Stimulated activated naive CD4-positive, alpha-beta T cell (primary cell): ENCODE measurements around the gene SUN3.
A peak's percentile ranks its signal among the peaks of the same experiment; 100 is the strongest.

Source experiments
- DNase-seq, 6 experiments: peaks; one replicate each; lab custom pipeline; 2025; lab: John Stamatoyannopoulos, UW

The SUN3 gene

GRCh38 chr7:47979145-47979831, 49.6 kb downstream of the SUN3 start, which contains the start of gene HUS1:
Gene HUS1 (minus strand): TSS chr7:47979615. CDS start chr7:47979519, 96 bp downstream.
- DNase-seq: peak; percentile 84 to 90 (median 90)

DNA sequence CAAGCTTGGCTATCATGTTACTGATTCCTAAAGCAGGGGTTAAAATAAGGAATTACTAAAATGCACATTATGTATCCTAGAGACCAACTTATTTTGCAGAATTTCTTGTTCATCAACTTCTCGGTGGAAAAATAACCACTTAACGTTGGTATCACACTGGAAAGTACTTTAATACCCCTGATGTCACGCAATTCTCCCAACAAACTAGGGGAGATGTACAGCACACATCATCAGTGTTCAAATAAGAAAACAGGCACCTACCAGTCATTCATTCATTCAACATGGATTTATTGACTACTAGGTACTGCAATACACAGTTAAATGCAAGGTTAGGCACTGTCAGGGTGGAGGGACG, 50.1 kb downstream of the SUN3 start:
- DNase-seq: no peak

- no peak for DNase-seq
Measured at GRCh38 chr7:47973739-47974138, 55.2 kb downstream of the SUN3 start.

DNA sequence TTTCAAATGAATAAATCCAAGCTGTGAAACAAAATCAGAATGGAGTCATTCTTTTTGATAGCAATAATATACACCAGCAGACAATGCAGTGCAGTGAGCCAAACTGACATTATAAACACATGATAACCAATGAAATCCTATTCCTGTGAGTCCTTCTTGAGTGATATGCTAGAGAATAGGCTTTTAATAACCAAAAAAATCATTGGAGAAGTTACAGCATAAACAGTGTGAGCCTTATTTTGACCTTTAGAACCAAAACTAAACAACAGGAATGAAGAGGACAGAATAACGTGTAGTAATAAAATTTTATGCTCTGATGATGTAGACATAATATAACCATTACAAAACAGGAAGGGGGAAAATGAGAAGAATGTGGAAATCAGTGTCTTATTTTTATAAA, 58.1 kb downstream of the SUN3 start:
- no peak for DNase-seq

- peak in 4 of 6 experiments; percentile 2 to 27 (median 25) for DNase-seq
Measured at GRCh38 chr7:47968847-47969774, 59.8 kb downstream of the SUN3 start.

DNA sequence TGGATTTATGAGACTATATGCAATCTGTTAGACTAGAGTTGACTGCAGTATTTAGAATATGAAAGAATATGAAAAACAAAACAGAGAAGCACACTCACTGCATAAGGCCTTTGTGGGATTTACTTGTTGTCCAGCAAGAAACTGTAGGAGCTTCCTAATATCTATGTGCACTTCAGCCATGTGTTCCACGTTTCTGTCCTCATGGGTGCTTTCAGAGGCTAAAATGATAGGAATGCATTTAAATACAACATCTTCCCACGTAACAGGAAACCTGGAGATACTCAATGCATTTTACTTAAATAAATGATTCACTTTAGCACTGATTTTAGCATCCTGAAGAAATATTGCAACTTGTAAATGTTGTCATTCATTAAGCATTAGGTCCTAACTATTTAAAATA, 61.2 kb downstream of the SUN3 start:
- no peak for DNase-seq

DNA sequence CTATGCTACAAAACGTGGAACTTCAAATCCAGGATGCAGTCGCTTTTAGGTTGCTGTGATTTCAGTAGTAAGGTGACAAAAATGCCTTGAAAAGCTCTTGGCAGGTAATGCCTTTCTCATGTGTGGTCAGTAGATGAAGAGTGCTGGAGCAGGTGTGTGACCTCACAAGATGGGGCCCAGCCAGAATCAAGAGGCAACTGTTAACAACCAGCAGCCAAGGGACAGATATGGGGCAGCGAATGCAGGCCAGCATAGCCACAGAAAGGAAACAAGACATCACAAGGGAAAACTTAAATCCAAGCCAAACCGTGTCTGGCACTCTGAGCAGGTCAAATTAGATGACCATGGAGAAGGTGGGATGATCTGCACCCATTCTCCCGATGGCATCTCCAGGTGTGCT, 61.8 kb downstream of the SUN3 start:
- no peak for DNase-seq

GRCh38 chr7:47965456-47965855, 63.5 kb downstream of the SUN3 start:
- no peak for DNase-seq

- no peak for DNase-seq
Measured at GRCh38 chr7:47962262-47962661, 66.6 kb downstream of the SUN3 start.

DNA sequence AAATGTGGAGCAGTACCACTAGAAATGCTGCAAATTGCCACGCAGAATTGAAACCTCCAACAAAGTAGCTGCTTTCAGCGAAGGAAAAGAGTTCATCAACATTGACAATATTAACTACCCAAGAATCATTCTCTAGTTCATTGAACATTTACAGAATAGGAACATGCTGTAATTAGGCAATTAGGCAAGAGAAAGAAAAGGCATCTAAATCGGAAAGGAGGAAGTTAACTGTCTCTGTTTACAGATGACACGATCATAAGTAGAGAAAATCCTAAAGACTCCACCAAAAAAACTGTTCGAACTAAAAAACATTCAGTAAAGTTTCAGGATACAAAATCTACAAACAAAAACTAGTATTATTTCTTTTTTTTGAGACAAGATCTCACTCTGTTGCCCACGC, 71.8 kb downstream of the SUN3 start:
- no peak for DNase-seq

GRCh38 chr7:47956220-47956619, 72.7 kb downstream of the SUN3 start:
- no peak for DNase-seq

- DNase-seq: no peak
Measured at GRCh38 chr7:47954231-47954911, 74.5 kb downstream of the SUN3 start.

GRCh38 chr7:47953822-47954221, 75.1 kb downstream of the SUN3 start:
- no peak for DNase-seq

DNA sequence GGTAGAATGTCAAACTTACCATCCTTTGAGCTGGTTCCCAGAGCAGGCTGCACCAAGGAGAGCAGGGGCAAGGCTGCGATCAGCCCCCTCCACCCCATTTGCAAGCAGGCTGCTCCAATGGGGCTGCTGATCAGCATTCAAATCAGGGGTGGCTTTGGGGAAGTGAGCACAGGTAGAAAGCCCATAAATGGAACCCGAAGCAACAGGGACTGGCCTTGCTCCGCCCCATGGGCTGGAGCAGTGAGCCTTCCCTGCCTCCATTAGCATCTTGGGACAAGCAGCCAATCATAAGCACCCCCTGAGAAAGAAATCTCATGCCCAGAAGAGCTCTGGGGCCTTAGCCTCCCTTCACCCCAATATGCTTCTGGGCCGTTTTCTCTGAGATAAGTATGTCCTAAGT, 76.7 kb downstream of the SUN3 start:
- DNase-seq: no peak

DNA sequence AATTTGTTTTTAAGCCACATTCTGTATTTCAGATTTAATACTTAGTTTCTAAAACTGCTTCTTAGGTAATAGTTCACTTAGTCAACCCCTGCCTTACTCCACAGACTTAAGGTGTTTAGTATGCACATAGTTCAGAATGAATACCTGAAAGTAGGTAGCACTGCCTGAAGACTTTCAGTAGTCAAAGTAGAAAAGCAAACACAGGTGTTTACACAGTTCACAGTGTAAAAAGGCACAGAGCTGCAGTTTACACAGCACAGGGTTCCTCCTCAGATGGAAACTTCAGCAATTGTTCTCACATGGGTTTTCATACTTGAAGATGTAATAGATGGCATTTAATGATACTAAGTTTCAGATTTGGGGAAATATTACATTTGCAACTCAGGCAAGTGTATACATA, 77.5 kb downstream of the SUN3 start:
- DNase-seq: no peak

DNA sequence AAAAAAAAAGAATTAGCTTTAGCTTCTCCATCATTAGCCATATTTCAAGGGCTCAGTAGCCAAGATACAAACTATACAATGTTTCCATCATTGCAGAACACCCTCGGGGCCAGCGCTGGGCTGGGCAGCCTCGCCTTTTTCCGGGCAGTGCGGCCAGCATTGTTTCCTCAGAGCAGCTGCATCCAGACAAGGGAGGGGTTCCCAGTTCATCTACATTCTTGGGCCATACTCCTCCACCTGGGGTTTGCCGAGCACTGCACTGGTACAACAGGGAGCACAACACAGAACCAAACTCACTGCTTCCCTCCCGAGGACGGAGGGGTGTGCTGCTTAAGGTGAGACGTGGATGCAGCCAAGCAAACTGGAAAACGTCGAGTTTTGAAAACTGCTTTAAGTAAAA, 78.2 kb downstream of the SUN3 start:
- DNase-seq: no peak

DNA sequence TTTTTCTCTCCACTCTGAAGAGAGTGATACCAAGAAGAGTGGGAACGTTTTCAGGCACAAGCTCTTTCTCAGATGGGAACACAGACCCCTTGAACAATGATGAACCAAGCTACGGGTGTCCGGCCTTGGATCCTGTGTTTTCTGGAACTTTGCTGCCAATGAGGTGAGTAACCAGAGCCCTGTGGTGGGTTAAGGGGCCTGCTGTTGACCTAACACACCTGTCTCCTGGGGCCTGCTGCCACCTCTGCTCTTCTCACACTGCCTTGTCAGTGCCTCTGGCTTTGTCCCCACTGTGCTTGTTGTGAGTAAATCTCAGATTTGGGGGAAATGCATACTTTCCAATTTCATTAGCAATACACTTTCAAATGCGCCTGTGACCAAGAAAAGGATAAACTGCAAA, 79.2 kb downstream of the SUN3 start:
- no peak for DNase-seq

- no peak for DNase-seq
Measured at GRCh38 chr7:47948141-47948790, 80.6 kb downstream of the SUN3 start, which contains the start of gene PKD1L1. Gene PKD1L1 (minus strand): TSS chr7:47948466. CDS start chr7:47948440, 26 bp downstream.

DNA sequence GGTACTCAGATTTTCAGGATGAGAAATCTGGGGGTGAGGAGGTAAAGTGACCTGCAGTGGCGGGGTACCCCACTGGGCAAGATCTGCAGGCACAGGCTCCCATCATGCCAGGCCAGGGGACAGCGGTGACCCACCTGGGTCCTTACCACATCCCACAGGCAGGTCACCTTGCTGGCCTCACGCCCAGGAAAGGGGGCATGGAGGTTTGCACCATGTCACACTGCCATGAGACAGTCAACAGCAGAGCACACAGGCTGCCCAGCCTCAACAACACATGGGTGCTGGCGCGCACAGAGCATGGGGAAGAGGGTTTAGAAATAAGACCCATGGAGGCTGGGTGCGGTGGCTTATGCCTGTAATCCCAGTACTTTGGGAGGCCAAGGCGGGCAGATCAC, 81.6 kb downstream of the SUN3 start:
- no peak for DNase-seq

- no peak for DNase-seq
Measured at GRCh38 chr7:47946581-47947354, 82.1 kb downstream of the SUN3 start.
